A549 (cell line): ENCODE measurements around the gene PRKAR1B. TPM values are rescaled to one million over a fixed set of nuclear protein-coding genes. Genes with fewer than 3 reads are reported as not detected.

ENCODE experiments used
- ATAC-seq, 2 experiments: fragments of 200-7000 bp in 1 of 2; fragments of >200 bp in 1 of 2; cut with Nextera tagmentation in 1 of 2; cut with Tn5 transposase in 1 of 2; 3 replicates each; pipeline versions ENCODE4 v1.8.0 to v1.9.1; 2018 to 2020; ENCODE audit warnings: mild to moderate bottlenecking in 1 of 2, moderate library complexity in 1 of 2
- CTCF ChIA-PET: fragments of 300-600 bp; sonication (Branson Sonifier 250); formaldehyde crosslinking; extraction: SDS; loops from one replicate; lab custom pipeline; 2021; ENCODE audit warnings: antibody characterized with exemption, inconsistent platforms; lab: Yijun Ruan, JAX
- POLR2A ChIA-PET: fragments of 350-600 bp; formaldehyde crosslinking; extraction: SDS; loops from one replicate; lab custom pipeline; 2021; ENCODE audit warnings: antibody characterized with exemption, inconsistent platforms; lab: Yijun Ruan, JAX
- DNase-seq, 2 experiments: peaks; one replicate each; pipeline versions ENCODE4 v3.0.0 to v3.0.0-alpha.2; 2011 to 2016; ENCODE audit warnings: low read depth in 1 of 2, low spot score in 1 of 2
- FAIRE-seq: peaks from 2 replicates; lab custom pipeline; 2011; peaks lifted over from hg19 to GRCh38; lab: Jason Lieb, UNC
- H3K27ac ChIP-seq, 2 experiments: fragments of >200 bp; sonication (Bioruptor Twin); formaldehyde crosslinking; 3 replicates each; pipeline ENCODE4 v1.5.1; 2016 to 2017
- H3K4me1 ChIP-seq: fragments of >200 bp; sonication (Bioruptor Twin); formaldehyde crosslinking; 3 replicates; pipeline ENCODE4 v1.6.1; 2016
- H3K4me2 ChIP-seq: fragments of >200 bp; sonication (Bioruptor Twin); formaldehyde crosslinking; 3 replicates; pipeline ENCODE4 v1.6.1; 2016
- H3K4me3 ChIP-seq: fragments of >200 bp; sonication (Bioruptor Twin); formaldehyde crosslinking; 3 replicates; pipeline ENCODE4 v1.5.1; 2016
- H3K9me3 ChIP-seq: fragments of >200 bp; sonication (Bioruptor Twin); formaldehyde crosslinking; 3 replicates; pipeline ENCODE4 v1.6.1; 2016
- ATOH8 ChIP-seq: fragments of 250-450 bp; sonication (Bioruptor Pico); IDR thresholded peaks from 2 replicates; pipeline ENCODE4 v1.5.0; 2020; ENCODE audit warnings: low read depth, mild to moderate bottlenecking, moderate library complexity
- BCL3 ChIP-seq: fragments of >200 bp; sonication (Bioruptor Twin); formaldehyde crosslinking; IDR thresholded peaks from 3 replicates; pipeline ENCODE4 v1.6.1; 2016
- CBX2 ChIP-seq: fragments of 200-600 bp; sonication (generic); IDR thresholded peaks from 2 replicates; pipeline ENCODE4 v1.6.1; 2016; ENCODE audit warnings: low read depth, mild to moderate bottlenecking, borderline replicate concordance
- CBX8 ChIP-seq: fragments of 200-600 bp; sonication (generic); IDR thresholded peaks from 2 replicates; pipeline ENCODE4 v1.6.1; 2016
- CHD2 ChIP-seq: fragments of 150-350 bp; IDR thresholded peaks from 2 replicates; pipeline ENCODE4 v1.6.1; 2014; ENCODE audit warnings: low read length; ENCODE audit not compliant: partially characterized antibody
- EHF ChIP-seq: fragments of 250-450 bp; sonication (Bioruptor Pico); IDR thresholded peaks from 2 replicates; pipeline ENCODE4 v1.5.0; 2020; ENCODE audit warnings: mild to moderate bottlenecking
- EHMT2 ChIP-seq: fragments of 200-600 bp; sonication (generic); IDR thresholded peaks from 2 replicates; pipeline ENCODE4 v1.6.1; 2016; ENCODE audit warnings: antibody characterized with exemption, low read depth, mild to moderate bottlenecking, moderate library complexity
- EP300 ChIP-seq, 2 experiments: fragments of >200 bp; sonication (Bioruptor Twin); formaldehyde crosslinking; IDR thresholded peaks; 2 replicates in 1 of 2; 3 replicates in 1 of 2; pipeline ENCODE4 v1.6.1; 2016 to 2017
- ESRRA ChIP-seq: fragments of 150-350 bp; IDR thresholded peaks from 2 replicates; pipeline ENCODE4 v1.6.1; 2014; ENCODE audit warnings: mild to moderate bottlenecking, low read length, borderline replicate concordance
- FOSL2 ChIP-seq, 2 experiments: fragments of 450-650 bp in 1 of 2; fragments of >200 bp in 1 of 2; sonication (Bioruptor Twin) in 1 of 2; formaldehyde crosslinking; IDR thresholded peaks; 2 replicates each; pipeline versions ENCODE4 v1.5.0 to v1.6.1; 2016 to 2020; ENCODE audit warnings: mild to moderate bottlenecking in 1 of 2, moderate library complexity in 1 of 2
- GATA3 ChIP-seq: IDR thresholded peaks from 2 replicates; pipeline ENCODE4 v1.6.1; 2012; ENCODE audit warnings: borderline replicate concordance
- HDAC2 ChIP-seq: fragments of 200-600 bp; sonication (generic); IDR thresholded peaks from 2 replicates; pipeline ENCODE4 v1.6.1; 2016
- HES2 ChIP-seq: fragments of >200 bp; sonication (Bioruptor Twin); formaldehyde crosslinking; IDR thresholded peaks from 2 replicates; pipeline ENCODE4 v1.6.1; 2016
- HEYL ChIP-seq: fragments of 250-450 bp; sonication (Bioruptor Pico); IDR thresholded peaks from 2 replicates; pipeline ENCODE4 v1.8.0; 2021; ENCODE audit warnings: mild to moderate bottlenecking, moderate library complexity
- HMGXB4 ChIP-seq: fragments of 250-450 bp; sonication (Bioruptor Pico); IDR thresholded peaks from 2 replicates; pipeline ENCODE4 v1.5.0; 2021; ENCODE audit warnings: mild to moderate bottlenecking, moderate library complexity, borderline replicate concordance
- HOXB13 ChIP-seq: fragments of 250-450 bp; sonication (Bioruptor Pico); IDR thresholded peaks from 2 replicates; pipeline ENCODE4 v1.5.0; 2020; ENCODE audit warnings: low read depth, mild to moderate bottlenecking, moderate library complexity
- KDM5A ChIP-seq: fragments of 200-600 bp; sonication (generic); IDR thresholded peaks from 2 replicates; pipeline ENCODE4 v1.6.1; 2016; ENCODE audit warnings: antibody characterized with exemption, mild to moderate bottlenecking
- MAFK ChIP-seq: fragments of 450-650 bp; IDR thresholded peaks from 2 replicates; pipeline ENCODE4 v1.6.1; 2014; ENCODE audit not compliant: partially characterized antibody
- MAX ChIP-seq: IDR thresholded peaks from 2 replicates; pipeline ENCODE4 v1.6.1; 2012
- MAZ ChIP-seq: fragments of 150-350 bp; IDR thresholded peaks from 2 replicates; pipeline ENCODE4 v1.6.1; 2014; ENCODE audit warnings: antibody characterized with exemption, low read depth, low read length, borderline replicate concordance
- MYC ChIP-seq: IDR thresholded peaks from 2 replicates; pipeline ENCODE4 v1.6.1; 2012; ENCODE audit warnings: mild to moderate bottlenecking, inconsistent platforms, low read length, improper control_type of control experiment, borderline replicate concordance
- POLR2AphosphoS2 ChIP-seq: conservative IDR thresholded peaks from 2 replicates; pipeline ENCODE4 v1.6.1; 2012; ENCODE audit warnings: low read length, improper control_type of control experiment, inconsistent platforms
- RCOR1 ChIP-seq: fragments of 150-350 bp; IDR thresholded peaks from 2 replicates; pipeline ENCODE4 v1.6.1; 2014; ENCODE audit warnings: antibody characterized with exemption, low read length, low read depth
- RFX5 ChIP-seq: fragments of 450-650 bp; IDR thresholded peaks from 2 replicates; pipeline ENCODE4 v1.7.1; 2014; ENCODE audit warnings: antibody characterized with exemption, mild to moderate bottlenecking, moderate library complexity
- RNF2 ChIP-seq: fragments of 200-600 bp; sonication (generic); IDR thresholded peaks from 2 replicates; pipeline ENCODE4 v1.6.1; 2016; ENCODE audit warnings: low read depth, mild to moderate bottlenecking, antibody characterized with exemption, moderate library complexity, borderline replicate concordance
- TFCP2L1 ChIP-seq: fragments of 250-450 bp; sonication (Bioruptor Pico); IDR thresholded peaks from 2 replicates; pipeline ENCODE4 v1.5.0; 2021; ENCODE audit warnings: mild to moderate bottlenecking
- TP53 ChIP-seq: fragments of 250-450 bp; sonication (Bioruptor Pico); IDR thresholded peaks from 2 replicates; pipeline ENCODE4 v1.5.0; 2021; ENCODE audit warnings: mild to moderate bottlenecking, moderate library complexity
- USF2 ChIP-seq: fragments of 450-650 bp; IDR thresholded peaks from 2 replicates; pipeline ENCODE4 v1.6.1; 2014; ENCODE audit warnings: antibody characterized with exemption
- ZFP36 ChIP-seq: fragments of 450-650 bp; IDR thresholded peaks from 2 replicates; pipeline ENCODE4 v1.6.1; 2014; ENCODE audit warnings: borderline replicate concordance; ENCODE audit not compliant: partially characterized antibody
- ZSCAN20 ChIP-seq: fragments of 250-450 bp; sonication (Bioruptor Pico); IDR thresholded peaks from 2 replicates; pipeline ENCODE4 v1.8.0; 2022; ENCODE audit warnings: mild to moderate bottlenecking, moderate library complexity
- WGBS: methylation state at CpG from one replicate; pipeline ENCODE4 v1.1.6; 2017; ENCODE audit errors: missing lambda C conversion rate; 5-methylcytosine and 5-hydroxymethylcytosine counted together
- polyA plus RNA-seq, 4 experiments: library from polyadenylated mRNA; depleted of rRNA in 3 of 4; stranded (reverse); fragments of >200 nt; fragmentation: RNase III in 1 of 4; extraction: RNeasy Plus Mini Kit Qiagen cat#74134 plus additional on column Dnase treatment in 1 of 4; gene quantifications; 2 replicates in 3 of 4; 3 replicates in 1 of 4; pipeline ENCODE4 v1.2.3, GENCODE V29; 2011 to 2017

PRKAR1B gene
- polyA plus RNA-seq, 2 of the 4 experiments (the other 2 are of a cell fraction) = 10.1 to 33.7 TPM

GRCh38 chr7:511476-512145, 215.5 kb downstream of the PRKAR1B start:
- no peak for TF ChIP-seq EHF (CRISPR knock-in tag)
- TF ChIP-seq RNF2 = no peak
- no peak for TF ChIP-seq HOXB13 (CRISPR knock-in tag)
- TF ChIP-seq ZFP36 = no peak
- no peak for TF ChIP-seq ATOH8 (CRISPR knock-in tag)
- no peak for TF ChIP-seq HEYL (CRISPR knock-in tag)
- TF ChIP-seq MAZ = no peak
- TF ChIP-seq KDM5A = no peak
- TF ChIP-seq USF2 = no peak
- no peak for TF ChIP-seq MYC
- TF ChIP-seq HDAC2 = no peak
- no peak for TF ChIP-seq ZSCAN20 (CRISPR knock-in tag)
- no peak for TF ChIP-seq RFX5
- TF ChIP-seq TFCP2L1 = no peak
- TF ChIP-seq HES2 = no peak
- TF ChIP-seq EP300 (IDR thresholded peaks at IDR 0.05) = no peak
- TF ChIP-seq CHD2 = no peak
- TF ChIP-seq, all 56 proteins: peak for 0
- 86% methylated on average over 14 of the region's 25 CpGs for WGBS
- no peak overlapping the region for H3K4me2 ChIP-seq
- ATAC-seq (no peak), DNase-seq (no peak), FAIRE-seq (no peak)
- peaks cover 16% of the 10 kb centered on the region for H3K4me1 ChIP-seq
- POLR2A ChIA-PET = no interaction called here
- CTCF ChIA-PET = interaction anchor here (1.0 kb wide), 2 partner anchors 27 to 158 kb away, joined by 3 read pairs; no protein-coding TSS in a partner anchor
- H3K9me3 ChIP-seq = no peaks in the 10 kb centered on the region
- peak overlapping the region in 1 of 2 experiments; percentile 34; a peak in 1 of 6 replicates for H3K27ac ChIP-seq
- H3K4me3 ChIP-seq = no peak overlapping the region

- no peaks in the 10 kb centered on the region for H3K9me3 ChIP-seq
- no peak overlapping the region for H3K4me3 ChIP-seq
- FAIRE-seq = no peak
- CTCF ChIA-PET = no interaction called here
- no peak for ATAC-seq
- H3K4me2 ChIP-seq = no peak overlapping the region
- POLR2A ChIA-PET = no interaction called here
- 92% methylated on average over 19 of the region's 25 CpGs for WGBS
- H3K27ac ChIP-seq = no peak overlapping the region
- H3K4me1 ChIP-seq = peaks cover 10% of the 10 kb centered on the region; the same call in 2 of the 3 replicates
- no peak for DNase-seq
- no peak for TF ChIP-seq CBX8
- TF ChIP-seq EHMT2 = no peak
- no peak for TF ChIP-seq HMGXB4 (CRISPR knock-in tag)
- no peak for TF ChIP-seq BCL3
- no peak for TF ChIP-seq ESRRA
- TF ChIP-seq HDAC2 = no peak
- TF ChIP-seq MYC = no peak
- no peak for TF ChIP-seq TP53 (CRISPR knock-in tag)
- no peak for TF ChIP-seq HOXB13 (CRISPR knock-in tag)
- no peak for TF ChIP-seq GATA3
- no peak for TF ChIP-seq ZFP36
- no peak for TF ChIP-seq RCOR1
- no peak for TF ChIP-seq POLR2AphosphoS2
- no peak for TF ChIP-seq CBX2
- TF ChIP-seq MAX = no peak
- TF ChIP-seq FOSL2 (IDR thresholded peaks at IDR 0.05) = no peak
- no peak for TF ChIP-seq FOSL2 (CRISPR knock-in tag; IDR thresholded peaks at IDR 0.05)
- TF ChIP-seq MAFK = no peak
- no peak for TF ChIP-seq HES2
Observed at GRCh38 chr7:510782-511281, 216.2 kb downstream of the PRKAR1B start.
